H1 (cell line): ENCODE measurements around the gene PLEKHG2. TPM values are rescaled to one million over a fixed set of nuclear protein-coding genes. Genes with fewer than 3 reads are reported as not detected.

ENCODE experiments used
- EGR1 ChIP-seq: IDR thresholded peaks from 2 replicates; pipeline ENCODE4 v1.6.1; 2011; ENCODE audit warnings: low read depth, low read length, borderline replicate concordance
- EP300 ChIP-seq, 2 experiments: IDR thresholded peaks; 1 replicate in 1 of 2; 2 replicates in 1 of 2; pipeline ENCODE4 v1.6.1; 2011 to 2012; ENCODE audit warnings: low read depth in 2 of 2, low read length in 2 of 2, mild to moderate bottlenecking in 2 of 2, borderline replicate concordance in 1 of 2, inconsistent platforms in 1 of 2, moderate library complexity in 1 of 2
- GABPA ChIP-seq: IDR thresholded peaks from 2 replicates; pipeline ENCODE4 v1.6.1; 2011; ENCODE audit warnings: mild to moderate bottlenecking, low read length, moderate library complexity, borderline replicate concordance; ENCODE audit not compliant: insufficient read depth
- NANOG ChIP-seq: IDR thresholded peaks from 2 replicates; pipeline ENCODE4 v1.6.1; 2011; ENCODE audit warnings: low read length, low read depth, mild to moderate bottlenecking, inconsistent platforms; ENCODE audit not compliant: insufficient read depth, poor library complexity, severe bottlenecking
- SAP30 ChIP-seq: fragments of 300-600 bp; sonication (generic); IDR thresholded peaks from 2 replicates; pipeline ENCODE4 v1.7.1; 2012; ENCODE audit warnings: low read length, moderate library complexity, mild to moderate bottlenecking, inconsistent platforms; ENCODE audit not compliant: insufficient read depth, insufficient replicate concordance
- SRF ChIP-seq: IDR thresholded peaks from 2 replicates; pipeline ENCODE4 v1.6.1; 2011; ENCODE audit warnings: mild to moderate bottlenecking, low read depth, low read length, moderate library complexity
- polyA plus RNA-seq, 7 experiments: library from polyadenylated mRNA; depleted of rRNA in 3 of 7; stranded (reverse) in 5 of 7; unstranded in 2 of 7; fragments of >200 nt in 5 of 7; fragments of 200-250 nt in 2 of 7; gene quantifications; 1 replicate in 5 of 7; 2 replicates in 1 of 7; 4 replicates in 1 of 7; pipeline versions ENCODE4 v1.2.1 to v1.2.3, GENCODE V29; 2011 to 2013; ENCODE audit warnings: missing spikeins in 2 of 7, mixed read lengths in 2 of 7
- total RNA-seq: library from RNA; stranded (reverse); fragmentation: NEBNext Ultra II Directional; extraction: Animal tissue kit (Norgen Biotek cat#: 25700); gene quantifications from 2 replicates; pipeline ENCODE4 v1.2.1, GENCODE V29; 2021
- TF ChIP-seq, protein P1 (sequence below): fragments of 300-600 bp; sonication (generic); IDR thresholded peaks from 2 replicates; pipeline ENCODE4 v1.7.1; 2012; ENCODE audit warnings: low read length, moderate library complexity, mild to moderate bottlenecking, inconsistent platforms; ENCODE audit not compliant: insufficient replicate concordance
- TF ChIP-seq, protein P2 (sequence below): IDR thresholded peaks from 2 replicates; pipeline ENCODE4 v1.6.1; 2012; ENCODE audit warnings: inconsistent platforms

The PLEKHG2 gene
- total and polyA plus RNA-seq, 2 of the 8 experiments (the other 6 are each of a cell fraction or from before 2014, with no cell fraction given): 16.9 to 65.7 TPM

DNA sequence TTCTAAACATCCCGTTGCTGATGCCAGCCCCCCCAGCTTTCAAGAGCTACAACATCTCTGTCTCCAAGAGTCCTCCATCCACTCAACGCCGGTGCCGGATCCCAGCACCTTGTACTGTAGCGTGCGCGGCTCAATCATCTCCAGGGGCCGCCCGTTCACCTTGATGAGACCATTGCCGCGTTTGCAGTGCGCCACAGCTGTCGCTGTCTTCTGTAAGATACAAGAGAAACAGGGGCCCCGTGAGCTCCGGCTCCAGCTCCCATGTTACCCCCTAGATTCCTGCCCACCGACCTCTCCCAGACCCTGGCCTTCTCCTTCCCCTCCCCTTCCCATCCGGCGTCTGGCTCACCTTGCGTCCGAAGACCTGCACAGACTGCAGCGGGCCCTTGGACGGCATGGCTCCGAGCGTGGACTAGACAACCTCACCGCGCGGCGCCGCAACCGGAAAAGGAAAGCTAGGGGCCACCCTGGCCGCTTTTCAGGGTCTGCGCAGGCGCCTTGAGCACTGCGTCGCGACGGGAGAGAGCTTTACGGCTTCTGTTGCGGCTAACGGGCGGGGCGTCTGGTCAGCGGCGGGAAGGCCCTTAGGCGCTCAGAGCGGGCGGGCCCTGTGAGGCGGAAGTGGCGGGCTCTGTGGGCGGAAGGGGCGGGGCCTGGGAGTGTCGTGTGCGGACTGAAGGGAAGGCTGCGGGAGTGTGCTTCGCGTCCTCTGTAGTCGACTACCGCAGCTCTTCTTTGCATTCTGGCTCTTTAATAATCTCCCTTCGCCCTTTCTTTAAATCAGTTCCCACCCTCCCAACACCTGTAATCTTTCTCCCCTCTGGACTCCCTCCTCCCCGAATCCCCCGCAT, 23.3 kb downstream of the PLEKHG2 start, which contains the start of gene RPS16 (continued):
- TF ChIP-seq, protein P1, sequence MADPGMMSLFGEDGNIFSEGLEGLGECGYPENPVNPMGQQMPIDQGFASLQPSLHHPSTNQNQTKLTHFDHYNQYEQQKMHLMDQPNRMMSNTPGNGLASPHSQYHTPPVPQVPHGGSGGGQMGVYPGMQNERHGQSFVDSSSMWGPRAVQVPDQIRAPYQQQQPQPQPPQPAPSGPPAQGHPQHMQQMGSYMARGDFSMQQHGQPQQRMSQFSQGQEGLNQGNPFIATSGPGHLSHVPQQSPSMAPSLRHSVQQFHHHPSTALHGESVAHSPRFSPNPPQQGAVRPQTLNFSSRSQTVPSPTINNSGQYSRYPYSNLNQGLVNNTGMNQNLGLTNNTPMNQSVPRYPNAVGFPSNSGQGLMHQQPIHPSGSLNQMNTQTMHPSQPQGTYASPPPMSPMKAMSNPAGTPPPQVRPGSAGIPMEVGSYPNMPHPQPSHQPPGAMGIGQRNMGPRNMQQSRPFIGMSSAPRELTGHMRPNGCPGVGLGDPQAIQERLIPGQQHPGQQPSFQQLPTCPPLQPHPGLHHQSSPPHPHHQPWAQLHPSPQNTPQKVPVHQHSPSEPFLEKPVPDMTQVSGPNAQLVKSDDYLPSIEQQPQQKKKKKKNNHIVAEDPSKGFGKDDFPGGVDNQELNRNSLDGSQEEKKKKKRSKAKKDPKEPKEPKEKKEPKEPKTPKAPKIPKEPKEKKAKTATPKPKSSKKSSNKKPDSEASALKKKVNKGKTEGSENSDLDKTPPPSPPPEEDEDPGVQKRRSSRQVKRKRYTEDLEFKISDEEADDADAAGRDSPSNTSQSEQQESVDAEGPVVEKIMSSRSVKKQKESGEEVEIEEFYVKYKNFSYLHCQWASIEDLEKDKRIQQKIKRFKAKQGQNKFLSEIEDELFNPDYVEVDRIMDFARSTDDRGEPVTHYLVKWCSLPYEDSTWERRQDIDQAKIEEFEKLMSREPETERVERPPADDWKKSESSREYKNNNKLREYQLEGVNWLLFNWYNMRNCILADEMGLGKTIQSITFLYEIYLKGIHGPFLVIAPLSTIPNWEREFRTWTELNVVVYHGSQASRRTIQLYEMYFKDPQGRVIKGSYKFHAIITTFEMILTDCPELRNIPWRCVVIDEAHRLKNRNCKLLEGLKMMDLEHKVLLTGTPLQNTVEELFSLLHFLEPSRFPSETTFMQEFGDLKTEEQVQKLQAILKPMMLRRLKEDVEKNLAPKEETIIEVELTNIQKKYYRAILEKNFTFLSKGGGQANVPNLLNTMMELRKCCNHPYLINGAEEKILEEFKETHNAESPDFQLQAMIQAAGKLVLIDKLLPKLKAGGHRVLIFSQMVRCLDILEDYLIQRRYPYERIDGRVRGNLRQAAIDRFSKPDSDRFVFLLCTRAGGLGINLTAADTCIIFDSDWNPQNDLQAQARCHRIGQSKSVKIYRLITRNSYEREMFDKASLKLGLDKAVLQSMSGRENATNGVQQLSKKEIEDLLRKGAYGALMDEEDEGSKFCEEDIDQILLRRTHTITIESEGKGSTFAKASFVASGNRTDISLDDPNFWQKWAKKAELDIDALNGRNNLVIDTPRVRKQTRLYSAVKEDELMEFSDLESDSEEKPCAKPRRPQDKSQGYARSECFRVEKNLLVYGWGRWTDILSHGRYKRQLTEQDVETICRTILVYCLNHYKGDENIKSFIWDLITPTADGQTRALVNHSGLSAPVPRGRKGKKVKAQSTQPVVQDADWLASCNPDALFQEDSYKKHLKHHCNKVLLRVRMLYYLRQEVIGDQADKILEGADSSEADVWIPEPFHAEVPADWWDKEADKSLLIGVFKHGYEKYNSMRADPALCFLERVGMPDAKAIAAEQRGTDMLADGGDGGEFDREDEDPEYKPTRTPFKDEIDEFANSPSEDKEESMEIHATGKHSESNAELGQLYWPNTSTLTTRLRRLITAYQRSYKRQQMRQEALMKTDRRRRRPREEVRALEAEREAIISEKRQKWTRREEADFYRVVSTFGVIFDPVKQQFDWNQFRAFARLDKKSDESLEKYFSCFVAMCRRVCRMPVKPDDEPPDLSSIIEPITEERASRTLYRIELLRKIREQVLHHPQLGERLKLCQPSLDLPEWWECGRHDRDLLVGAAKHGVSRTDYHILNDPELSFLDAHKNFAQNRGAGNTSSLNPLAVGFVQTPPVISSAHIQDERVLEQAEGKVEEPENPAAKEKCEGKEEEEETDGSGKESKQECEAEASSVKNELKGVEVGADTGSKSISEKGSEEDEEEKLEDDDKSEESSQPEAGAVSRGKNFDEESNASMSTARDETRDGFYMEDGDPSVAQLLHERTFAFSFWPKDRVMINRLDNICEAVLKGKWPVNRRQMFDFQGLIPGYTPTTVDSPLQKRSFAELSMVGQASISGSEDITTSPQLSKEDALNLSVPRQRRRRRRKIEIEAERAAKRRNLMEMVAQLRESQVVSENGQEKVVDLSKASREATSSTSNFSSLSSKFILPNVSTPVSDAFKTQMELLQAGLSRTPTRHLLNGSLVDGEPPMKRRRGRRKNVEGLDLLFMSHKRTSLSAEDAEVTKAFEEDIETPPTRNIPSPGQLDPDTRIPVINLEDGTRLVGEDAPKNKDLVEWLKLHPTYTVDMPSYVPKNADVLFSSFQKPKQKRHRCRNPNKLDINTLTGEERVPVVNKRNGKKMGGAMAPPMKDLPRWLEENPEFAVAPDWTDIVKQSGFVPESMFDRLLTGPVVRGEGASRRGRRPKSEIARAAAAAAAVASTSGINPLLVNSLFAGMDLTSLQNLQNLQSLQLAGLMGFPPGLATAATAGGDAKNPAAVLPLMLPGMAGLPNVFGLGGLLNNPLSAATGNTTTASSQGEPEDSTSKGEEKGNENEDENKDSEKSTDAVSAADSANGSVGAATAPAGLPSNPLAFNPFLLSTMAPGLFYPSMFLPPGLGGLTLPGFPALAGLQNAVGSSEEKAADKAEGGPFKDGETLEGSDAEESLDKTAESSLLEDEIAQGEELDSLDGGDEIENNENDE: no peak
- TF ChIP-seq SAP30: peak; percentile 59
- TF ChIP-seq NANOG: no peak
- peak; percentile 78 for TF ChIP-seq GABPA
- no peak for TF ChIP-seq SRF
- TF ChIP-seq EP300 (IDR thresholded peaks at IDR 0.05; ENCODE audit: borderline replicate concordance in 1 of 2, low read depth in 2 of 2, low read length in 2 of 2): no peak
- TF ChIP-seq, protein P2, sequence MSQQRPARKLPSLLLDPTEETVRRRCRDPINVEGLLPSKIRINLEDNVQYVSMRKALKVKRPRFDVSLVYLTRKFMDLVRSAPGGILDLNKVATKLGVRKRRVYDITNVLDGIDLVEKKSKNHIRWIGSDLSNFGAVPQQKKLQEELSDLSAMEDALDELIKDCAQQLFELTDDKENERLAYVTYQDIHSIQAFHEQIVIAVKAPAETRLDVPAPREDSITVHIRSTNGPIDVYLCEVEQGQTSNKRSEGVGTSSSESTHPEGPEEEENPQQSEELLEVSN: peak; percentile 54
- peak; percentile 11; the same call in 1 of the 2 replicates for TF ChIP-seq EGR1
